Measurements from ENCODE around the gene NXF3.

GRCh38 chrX:103124284-103124683, 31.3 kb upstream of the NXF3 start:
- TF ChIP-seq, protein P1, sequence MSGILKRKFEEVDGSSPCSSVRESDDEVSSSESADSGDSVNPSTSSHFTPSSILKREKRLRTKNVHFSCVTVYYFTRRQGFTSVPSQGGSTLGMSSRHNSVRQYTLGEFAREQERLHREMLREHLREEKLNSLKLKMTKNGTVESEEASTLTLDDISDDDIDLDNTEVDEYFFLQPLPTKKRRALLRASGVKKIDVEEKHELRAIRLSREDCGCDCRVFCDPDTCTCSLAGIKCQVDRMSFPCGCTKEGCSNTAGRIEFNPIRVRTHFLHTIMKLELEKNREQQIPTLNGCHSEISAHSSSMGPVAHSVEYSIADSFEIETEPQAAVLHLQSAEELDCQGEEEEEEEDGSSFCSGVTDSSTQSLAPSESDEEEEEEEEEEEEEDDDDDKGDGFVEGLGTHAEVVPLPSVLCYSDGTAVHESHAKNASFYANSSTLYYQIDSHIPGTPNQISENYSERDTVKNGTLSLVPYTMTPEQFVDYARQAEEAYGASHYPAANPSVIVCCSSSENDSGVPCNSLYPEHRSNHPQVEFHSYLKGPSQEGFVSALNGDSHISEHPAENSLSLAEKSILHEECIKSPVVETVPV (CRISPR knock-in tag; IDR thresholded peaks at IDR 0.05) = no peak
- TF ChIP-seq ESRRG (CRISPR knock-in tag; IDR thresholded peaks at IDR 0.05) (no peak), ARNTL (CRISPR knock-in tag; IDR thresholded peaks at IDR 0.05; ENCODE audit: borderline replicate concordance, low read depth) (no peak), ZFP3 (CRISPR knock-in tag; IDR thresholded peaks at IDR 0.05) (no peak)
